Activated B cell treated with CpG ODN at 0.5 μM for 24 hours (primary cell): ENCODE data around the gene PRKACA. TPM values are rescaled to one million over a fixed set of nuclear protein-coding genes. Genes with fewer than 3 reads are reported as not detected.
"Not testable (repeated sequence)": the region's sequence is repeated elsewhere in the genome, so short reads cannot be mapped to it uniquely, and the experiment has no call there.

ENCODE experiments used
- ATAC-seq: fragments of 200-7000 bp; cut with Tn5 transposase; one replicate; pipeline ENCODE4 v1.10.0; 2021; ENCODE audit warnings: low read depth, mild to moderate bottlenecking, moderate library complexity
- CTCF ChIA-PET: fragments of 350-600 bp; sonication (Branson Sonifier 250); formaldehyde crosslinking; loops from one replicate; lab custom pipeline; 2021; ENCODE audit warnings: antibody characterized with exemption; lab: Charles Lee
- POLR2A ChIA-PET: fragments of 350-600 bp; sonication (Branson Sonifier 250); formaldehyde crosslinking; loops from one replicate; lab custom pipeline; 2021; ENCODE audit warnings: antibody characterized with exemption; lab: Charles Lee
- DNase-seq: peaks from one replicate; pipeline ENCODE4 v3.0.0; 2022
- H3K27ac Mint-ChIP-seq: one replicate; pipeline ENCODE4 v1.8.0; 2020; ENCODE audit warnings: mixed read lengths
- H3K27me3 Mint-ChIP-seq: one replicate; pipeline ENCODE4 v1.8.0; 2021; ENCODE audit warnings: mixed read lengths
- H3K36me3 Mint-ChIP-seq: one replicate; pipeline ENCODE4 v1.8.0; 2021; ENCODE audit warnings: low read depth, mixed read lengths
- H3K4me1 Mint-ChIP-seq: one replicate; pipeline ENCODE4 v1.8.0; 2021; ENCODE audit warnings: mixed read lengths
- H3K4me3 Mint-ChIP-seq: one replicate; pipeline ENCODE4 v1.8.0; 2020; ENCODE audit warnings: mild to moderate bottlenecking, mixed read lengths
- H3K9me3 Mint-ChIP-seq: one replicate; pipeline ENCODE4 v1.8.0; 2020; ENCODE audit warnings: mixed read lengths
- intact Hi-C: fragments of 100-400 bp; cut with micrococcal nuclease; formaldehyde crosslinking; loops from one replicate; pipeline ENCODE4 v1.15.1; 2024
- total RNA-seq: library from RNA; stranded (reverse); gene quantifications from 2 replicates; pipeline ENCODE4 v1.2.3, GENCODE V29; 2022
- TF ChIP-seq, protein P1 (sequence below): fragments of 200-600 bp; IDR thresholded peaks from one replicate; pipeline ENCODE4 v1.8.0; 2022; ENCODE audit warnings: antibody characterized with exemption, mild to moderate bottlenecking

PRKACA gene
- total RNA-seq, 1 donor from 2014 or later = 43.7 TPM

DNA sequence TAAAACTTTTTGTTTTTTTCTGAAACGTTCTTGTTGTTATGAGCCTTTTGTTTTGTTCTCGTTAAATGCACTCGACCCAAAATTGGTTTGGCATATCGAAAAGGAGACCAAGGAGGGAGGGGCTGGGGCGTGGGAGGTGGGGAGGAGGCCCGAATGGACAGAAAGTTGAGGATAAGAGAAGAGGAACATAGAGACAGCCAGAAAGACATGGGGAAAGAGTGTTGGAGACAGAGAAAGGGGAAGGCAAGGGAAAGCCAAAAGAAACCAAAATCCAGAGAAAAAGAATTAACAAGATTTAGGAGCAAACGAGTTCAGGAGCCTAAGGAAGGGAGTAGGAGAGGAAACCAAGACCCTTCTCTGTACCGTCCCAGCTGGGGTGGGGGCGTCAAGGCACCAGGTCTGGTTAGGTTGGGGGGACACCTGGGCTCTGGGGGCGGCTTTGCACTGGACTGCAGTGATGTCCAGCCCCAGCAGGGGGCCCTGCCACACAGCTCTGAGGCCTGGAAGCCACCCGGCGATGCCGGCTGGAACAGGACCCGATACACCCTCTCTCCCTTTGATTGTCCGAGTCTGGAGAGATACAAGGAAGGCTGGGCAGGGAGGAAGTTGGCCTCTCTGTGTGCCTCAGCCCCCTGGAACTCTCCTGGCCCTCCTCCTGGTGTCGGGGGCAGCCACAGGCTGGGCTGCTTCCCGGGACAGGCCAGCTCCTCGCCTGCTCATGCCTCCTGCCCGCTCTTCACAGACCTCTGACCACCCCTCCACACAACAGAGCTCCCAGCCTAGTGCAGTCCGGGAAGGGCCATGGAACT lies 30.4 kb upstream of the PRKACA start:
- peaks cover 22% of the 10 kb centered on the region for H3K4me1 Mint-ChIP-seq
- H3K27me3 Mint-ChIP-seq = no peaks in the 10 kb centered on the region
- TF ChIP-seq, protein P1, sequence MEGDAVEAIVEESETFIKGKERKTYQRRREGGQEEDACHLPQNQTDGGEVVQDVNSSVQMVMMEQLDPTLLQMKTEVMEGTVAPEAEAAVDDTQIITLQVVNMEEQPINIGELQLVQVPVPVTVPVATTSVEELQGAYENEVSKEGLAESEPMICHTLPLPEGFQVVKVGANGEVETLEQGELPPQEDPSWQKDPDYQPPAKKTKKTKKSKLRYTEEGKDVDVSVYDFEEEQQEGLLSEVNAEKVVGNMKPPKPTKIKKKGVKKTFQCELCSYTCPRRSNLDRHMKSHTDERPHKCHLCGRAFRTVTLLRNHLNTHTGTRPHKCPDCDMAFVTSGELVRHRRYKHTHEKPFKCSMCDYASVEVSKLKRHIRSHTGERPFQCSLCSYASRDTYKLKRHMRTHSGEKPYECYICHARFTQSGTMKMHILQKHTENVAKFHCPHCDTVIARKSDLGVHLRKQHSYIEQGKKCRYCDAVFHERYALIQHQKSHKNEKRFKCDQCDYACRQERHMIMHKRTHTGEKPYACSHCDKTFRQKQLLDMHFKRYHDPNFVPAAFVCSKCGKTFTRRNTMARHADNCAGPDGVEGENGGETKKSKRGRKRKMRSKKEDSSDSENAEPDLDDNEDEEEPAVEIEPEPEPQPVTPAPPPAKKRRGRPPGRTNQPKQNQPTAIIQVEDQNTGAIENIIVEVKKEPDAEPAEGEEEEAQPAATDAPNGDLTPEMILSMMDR = no peak
- no peak overlapping the region for H3K4me3 Mint-ChIP-seq
- H3K9me3 Mint-ChIP-seq = no peaks in the 10 kb centered on the region
- no peak for DNase-seq
- H3K27ac Mint-ChIP-seq = peak overlapping the region; percentile 61
- H3K36me3 Mint-ChIP-seq = no peaks in the 10 kb centered on the region
- intact Hi-C loops = no loop called here
- CTCF ChIA-PET = interaction anchor here (1.4 to 2.1 kb wide), 2 partner anchors 11 to 200 kb away, joined by 4 to 6 read pairs; partner anchors contain the start of gene ASF1B
- peak; percentile 70 for ATAC-seq
- POLR2A ChIA-PET = interaction anchor here (0.5 to 1.5 kb wide), 2 partner anchors 11 to 122 kb away, joined by 3 to 6 read pairs; no protein-coding TSS in a partner anchor

DNA sequence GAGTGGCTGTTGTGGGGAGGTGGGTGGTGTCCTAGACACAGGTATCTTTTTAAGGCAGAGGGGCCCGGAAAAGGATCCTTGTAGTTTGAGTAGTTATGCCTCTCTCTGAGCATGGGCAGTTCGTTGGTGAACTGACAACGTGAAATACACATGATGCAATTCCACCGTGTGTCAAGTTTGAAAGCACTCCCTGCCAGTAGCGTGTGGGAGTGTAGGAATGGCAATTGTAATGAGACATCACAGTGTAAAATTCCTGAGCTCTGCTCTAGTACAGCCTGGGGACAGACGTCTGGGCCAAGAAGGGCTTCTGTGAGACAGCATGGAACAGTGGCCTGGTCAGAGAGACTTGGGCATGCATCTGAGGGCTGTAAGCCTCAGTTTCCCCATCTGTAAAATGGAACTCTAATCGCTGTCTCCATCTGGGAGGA lies 29.2 kb upstream of the PRKACA start:
- ATAC-seq = no peak
- no peaks in the 10 kb centered on the region for H3K27me3 Mint-ChIP-seq
- intact Hi-C loops = no loop called here
- ChIA-PET CTCF (interaction anchor here (1.3 to 2.1 kb wide), 2 partner anchors 10 to 201 kb away, joined by 4 to 6 read pairs; partner anchors contain the start of gene ASF1B), POLR2A (interaction anchor here (1.5 kb wide), 1 partner anchor 10 kb away, joined by 3 read pairs; no protein-coding TSS in a partner anchor)
- no peaks in the 10 kb centered on the region for H3K36me3 Mint-ChIP-seq
- peaks cover 22% of the 10 kb centered on the region for H3K4me1 Mint-ChIP-seq
- no peaks in the 10 kb centered on the region for H3K9me3 Mint-ChIP-seq
- no peak overlapping the region for H3K27ac Mint-ChIP-seq
- TF ChIP-seq, protein P1 = no peak
- no peak overlapping the region for H3K4me3 Mint-ChIP-seq
- no peak for DNase-seq

DNA sequence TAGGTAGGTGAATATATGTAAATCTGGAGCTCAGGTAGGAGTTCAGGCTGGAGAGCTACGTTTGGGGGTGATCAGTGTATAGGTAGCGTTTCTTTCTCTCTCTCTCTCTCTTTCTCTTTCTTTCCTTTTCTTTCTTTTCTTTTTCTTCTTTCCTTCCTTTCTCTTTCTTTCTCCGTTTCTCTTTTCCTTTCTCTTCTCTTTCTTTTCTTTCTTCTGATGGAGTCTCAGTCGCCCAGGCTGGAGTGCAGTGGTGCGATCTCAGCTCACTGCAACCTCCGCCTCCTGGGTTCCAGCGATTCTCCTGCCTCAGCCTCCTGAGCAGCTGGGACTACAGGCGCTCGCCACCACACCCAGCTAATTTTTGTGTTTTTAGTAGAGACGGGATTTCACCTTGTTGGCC lies 28.6 kb upstream of the PRKACA start:
- intact Hi-C loops, H3K36me3 Mint-ChIP-seq, H3K4me3 Mint-ChIP-seq, H3K27ac Mint-ChIP-seq, ATAC-seq, DNase-seq, H3K9me3 Mint-ChIP-seq, H3K27me3 Mint-ChIP-seq: not testable (repeated sequence)
- CTCF ChIA-PET = interaction anchor here (1.3 kb wide), 1 partner anchor 9 kb away, joined by 4 read pairs; the partner anchor contains the start of gene ASF1B
- H3K4me1 Mint-ChIP-seq = peaks cover 22% of the 10 kb centered on the region
- POLR2A ChIA-PET = interaction anchor here (0.5 to 1.5 kb wide), 2 partner anchors 9 to 16 kb away, joined by 3 to 4 read pairs; no protein-coding TSS in a partner anchor

DNA sequence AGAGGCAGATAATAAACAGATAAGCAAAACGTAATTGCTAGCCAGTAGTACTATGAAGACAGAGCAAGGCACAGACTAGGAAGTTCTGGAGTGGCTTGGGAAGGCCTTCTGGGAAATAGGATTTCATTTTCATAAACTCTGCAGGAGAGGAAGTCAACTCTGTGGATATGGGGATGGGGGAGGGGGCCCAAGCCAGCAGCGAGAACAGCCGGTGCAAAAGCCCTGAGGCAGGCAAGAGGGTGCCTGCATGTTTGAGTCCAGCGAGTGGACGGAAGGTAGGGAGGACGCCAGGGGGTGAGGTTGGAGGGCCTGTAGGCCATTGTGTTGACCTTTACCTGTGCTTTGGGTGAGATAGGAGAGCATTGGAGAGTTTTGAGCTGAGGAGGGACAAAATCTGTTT lies 27.8 kb upstream of the PRKACA start:
- ChIA-PET POLR2A (no interaction called here), CTCF (interaction anchor here (1.3 kb wide), 1 partner anchor 9 kb away, joined by 4 read pairs; the partner anchor contains the start of gene ASF1B)
- no peak overlapping the region for H3K27ac Mint-ChIP-seq
- intact Hi-C loops = no loop called here
- H3K36me3 Mint-ChIP-seq = no peaks in the 10 kb centered on the region
- no peaks in the 10 kb centered on the region for H3K27me3 Mint-ChIP-seq
- no peaks in the 10 kb centered on the region for H3K9me3 Mint-ChIP-seq
- peaks cover 22% of the 10 kb centered on the region for H3K4me1 Mint-ChIP-seq
- ATAC-seq = no peak
- no peak overlapping the region for H3K4me3 Mint-ChIP-seq
- TF ChIP-seq, protein P1 = no peak
- no peak for DNase-seq

DNA sequence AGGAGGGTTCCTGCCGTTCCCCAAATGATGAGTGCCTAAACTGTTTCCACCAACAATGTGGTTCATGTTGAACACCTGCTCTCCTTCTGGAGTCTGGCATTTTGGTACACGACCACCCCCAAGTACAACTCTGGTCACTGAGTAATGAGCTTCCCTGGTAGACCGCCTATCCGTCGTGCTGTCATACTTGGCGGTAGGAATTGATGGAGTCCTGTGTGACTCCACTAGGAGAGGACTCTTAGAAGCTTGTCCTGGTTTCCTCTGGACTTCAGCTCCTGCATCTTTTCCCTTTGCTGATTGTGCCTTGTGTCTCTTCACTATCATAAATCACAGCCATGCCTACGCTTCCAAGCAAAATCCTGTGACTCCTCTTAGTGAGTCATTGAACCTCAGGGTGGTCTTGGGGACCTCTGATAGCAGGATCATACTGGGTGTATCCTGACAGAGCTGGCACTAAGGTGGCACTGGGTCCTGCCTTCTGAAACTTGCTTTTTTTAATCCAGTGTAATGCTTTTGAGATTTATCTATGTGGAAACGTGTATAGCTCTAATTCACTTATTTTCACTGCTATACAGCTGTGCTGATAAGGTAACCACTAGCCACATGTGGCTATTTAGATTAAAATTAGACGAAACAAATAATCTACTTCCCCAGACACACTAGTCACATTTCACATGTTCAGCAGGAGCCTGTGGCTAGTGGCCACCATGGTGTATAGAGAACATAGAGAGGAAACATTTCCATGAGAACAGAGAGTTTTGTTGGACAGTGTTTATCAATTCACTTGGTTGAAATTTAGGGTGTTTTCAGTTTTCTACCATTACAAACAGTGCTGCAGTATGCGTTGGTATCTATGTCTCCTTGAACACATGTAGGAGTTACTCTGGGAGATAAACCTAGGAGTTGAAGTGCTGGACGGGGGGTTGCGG lies 25.0 kb upstream of the PRKACA start:
- TF ChIP-seq, protein P1 = no peak
- Mint-ChIP-seq H3K4me1 (peaks cover 4% of the 10 kb centered on the region), H3K27me3 (no peaks in the 10 kb centered on the region), H3K9me3 (no peaks in the 10 kb centered on the region), H3K4me3 (no peak overlapping the region), H3K27ac (no peak overlapping the region), H3K36me3 (peaks cover 6% of the 10 kb centered on the region)
- DNase-seq (no peak), ATAC-seq (no peak)
- POLR2A ChIA-PET = no interaction called here
- intact Hi-C loops = no loop called here
- CTCF ChIA-PET = interaction anchor here (0.7 kb wide), 1 partner anchor 233 kb away, joined by 3 read pairs; no protein-coding TSS in a partner anchor
